ENCODE results near the gene MIER3.
"Not testable (repeated sequence)": the region's sequence is repeated elsewhere in the genome, so short reads cannot be mapped to it uniquely, and the experiment has no call there.

Gene MIER3, protein sequence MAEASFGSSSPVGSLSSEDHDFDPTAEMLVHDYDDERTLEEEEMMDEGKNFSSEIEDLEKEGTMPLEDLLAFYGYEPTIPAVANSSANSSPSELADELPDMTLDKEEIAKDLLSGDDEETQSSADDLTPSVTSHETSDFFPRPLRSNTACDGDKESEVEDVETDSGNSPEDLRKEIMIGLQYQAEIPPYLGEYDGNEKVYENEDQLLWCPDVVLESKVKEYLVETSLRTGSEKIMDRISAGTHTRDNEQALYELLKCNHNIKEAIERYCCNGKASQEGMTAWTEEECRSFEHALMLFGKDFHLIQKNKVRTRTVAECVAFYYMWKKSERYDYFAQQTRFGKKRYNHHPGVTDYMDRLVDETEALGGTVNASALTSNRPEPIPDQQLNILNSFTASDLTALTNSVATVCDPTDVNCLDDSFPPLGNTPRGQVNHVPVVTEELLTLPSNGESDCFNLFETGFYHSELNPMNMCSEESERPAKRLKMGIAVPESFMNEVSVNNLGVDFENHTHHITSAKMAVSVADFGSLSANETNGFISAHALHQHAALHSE

DNA sequence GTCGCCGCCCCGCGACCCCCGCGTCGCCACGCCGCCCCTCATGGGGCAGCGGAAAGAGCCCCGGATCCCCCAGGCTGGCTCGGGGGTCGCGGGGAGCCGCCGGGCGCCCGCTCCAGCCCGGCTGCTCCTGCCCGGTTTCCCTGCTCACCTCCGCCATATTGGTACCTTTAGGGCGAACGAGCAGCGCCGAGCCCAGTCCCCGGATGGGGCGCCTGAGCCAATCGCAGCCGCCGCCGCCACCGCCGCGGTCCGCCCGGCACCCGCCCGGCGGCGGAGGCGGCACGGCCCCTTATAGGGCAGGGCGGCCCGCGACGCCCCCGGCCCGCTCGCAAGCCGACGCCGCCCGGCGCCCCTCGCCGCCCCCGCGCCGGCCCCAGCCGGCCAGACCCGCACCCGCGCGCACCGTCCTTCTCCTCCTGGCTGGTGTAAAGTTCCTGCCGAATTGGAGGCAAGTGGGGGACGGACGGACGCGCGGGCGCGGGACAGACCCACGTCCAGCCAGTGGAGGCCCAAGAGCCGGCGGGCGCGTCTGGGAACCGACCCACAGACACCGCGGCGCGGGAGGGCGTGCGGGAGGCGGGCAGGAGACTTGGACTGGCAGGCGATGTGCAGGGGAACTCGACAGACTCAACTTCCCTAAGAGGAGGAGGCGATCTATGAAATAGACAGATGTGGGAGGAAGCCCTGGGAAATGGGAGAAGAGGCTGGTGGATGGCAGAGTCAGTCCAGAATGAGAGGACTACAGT, at the start of gene MIER3:
Gene MIER3 (minus strand): TSS at position 178 of the 746 bp plus-strand sequence. CDS start 21 bp downstream, at position 157.
- DNase-seq (ENCODE audit: low read depth) = peak; percentile 55

DNA sequence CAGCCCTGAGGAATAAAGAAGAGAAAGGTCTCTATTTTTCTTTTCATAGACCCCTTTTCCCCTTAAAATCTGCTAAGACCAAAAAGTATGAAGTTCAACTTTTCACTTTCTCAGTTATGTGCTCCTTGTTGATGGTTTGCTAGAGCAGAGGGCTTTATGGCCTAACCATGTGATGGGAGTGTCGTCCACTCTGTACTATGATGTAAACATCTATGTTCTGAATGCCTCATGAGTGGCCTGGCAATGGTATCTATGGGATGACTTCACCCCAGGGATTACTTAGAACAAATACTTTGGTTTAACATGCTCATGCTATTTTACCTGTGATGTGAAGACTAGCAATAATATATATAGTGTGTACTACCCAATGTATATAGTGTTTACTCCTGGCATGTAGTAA, 43.7 kb upstream of the MIER3 start:
- DNase-seq (ENCODE audit: low read depth) = no peak

DNA sequence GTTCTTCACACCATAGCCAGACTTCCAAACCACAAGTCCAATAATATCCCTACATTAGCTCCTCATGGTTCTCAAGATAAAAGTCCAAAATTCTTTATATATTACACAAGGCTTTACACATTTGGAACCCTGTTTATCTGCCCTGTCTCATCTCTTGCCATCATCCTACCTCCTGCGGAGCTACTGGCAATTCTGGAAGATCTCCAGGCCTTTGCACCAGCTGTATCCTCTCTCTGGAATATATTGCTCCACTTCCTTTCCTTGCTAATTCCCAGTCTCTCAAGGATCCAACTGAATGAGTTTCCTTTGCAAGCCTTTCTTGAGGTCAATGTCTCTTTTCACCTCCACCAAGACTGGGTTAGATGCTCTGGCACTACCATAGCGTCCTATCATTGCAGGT, 41.3 kb upstream of the MIER3 start:
- DNase-seq (ENCODE audit: low read depth) = no peak

DNA sequence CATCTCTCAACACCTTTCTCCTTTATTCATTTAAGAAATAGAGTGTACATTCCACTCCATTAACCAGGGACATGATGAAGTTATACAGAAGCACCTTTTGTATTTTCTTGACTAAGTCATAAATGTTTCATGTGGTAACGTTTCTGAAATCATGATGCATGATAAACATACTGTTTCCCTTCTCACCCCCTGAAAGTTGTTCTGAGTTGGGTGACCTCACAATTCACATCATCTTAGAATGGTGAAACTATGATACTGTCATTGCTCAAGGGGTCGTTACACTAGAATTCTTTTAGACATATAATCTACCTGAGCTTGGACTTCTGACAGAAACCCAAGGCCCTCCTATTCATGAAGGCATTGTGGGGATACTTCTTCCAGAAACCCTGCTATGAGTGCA, 37.8 kb upstream of the MIER3 start:
- no peak for DNase-seq (ENCODE audit: low read depth)

DNA sequence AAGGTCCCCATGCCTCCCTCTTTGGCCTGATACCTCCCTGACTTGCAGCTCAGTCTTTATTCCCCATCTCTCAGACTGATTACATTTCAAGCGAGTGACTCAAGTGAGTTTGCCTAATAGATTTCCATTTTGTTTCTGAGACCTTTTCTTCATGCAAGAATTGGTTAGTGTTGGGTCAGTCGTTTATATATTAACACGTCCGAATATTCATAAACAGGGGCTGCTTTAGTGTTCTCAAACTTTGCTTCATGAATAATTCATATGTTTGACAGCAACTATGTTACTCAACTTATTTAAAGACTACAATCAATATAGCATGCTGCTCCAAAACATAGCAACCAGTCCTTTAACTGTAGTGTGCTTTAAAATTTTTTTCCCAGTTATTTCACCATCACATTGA, 36.6 kb upstream of the MIER3 start:
- DNase-seq (ENCODE audit: low read depth) = no peak

DNA sequence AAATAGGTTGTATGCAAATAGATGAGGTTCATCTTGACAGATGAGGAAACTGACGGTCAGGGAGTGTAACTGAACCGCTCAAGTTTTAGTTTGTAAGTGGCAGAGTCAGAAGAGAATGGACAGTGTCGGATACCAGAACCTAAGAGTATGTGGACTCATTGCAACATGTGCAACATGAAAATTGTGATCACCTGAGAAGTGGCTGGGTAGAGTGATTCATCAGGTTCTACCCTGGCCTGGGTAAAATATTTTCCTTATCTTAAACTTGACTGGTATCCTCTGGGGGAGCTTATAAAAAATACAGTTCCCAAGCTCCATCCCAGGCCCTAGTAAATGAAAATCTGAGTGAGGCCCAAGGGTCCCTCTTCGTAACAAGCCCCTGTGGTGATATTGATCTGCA, 35.2 kb upstream of the MIER3 start:
- DNase-seq (ENCODE audit: low read depth) = no peak

DNA sequence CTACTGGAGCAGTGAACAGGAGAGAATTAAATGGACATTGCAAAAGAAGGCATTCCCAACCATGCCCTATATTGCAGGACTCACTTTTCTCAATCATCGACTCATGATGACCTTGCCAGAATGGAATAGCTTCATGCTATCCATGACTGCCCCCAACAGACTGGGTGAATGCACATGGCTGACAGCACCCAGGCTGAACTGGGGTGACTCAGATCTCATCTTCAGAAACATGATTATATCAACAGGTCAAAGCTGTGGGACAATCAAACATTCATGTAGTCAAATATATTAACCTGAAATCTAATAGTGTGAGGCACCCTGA, 34.7 kb upstream of the MIER3 start:
- DNase-seq (ENCODE audit: low read depth) = no peak

DNA sequence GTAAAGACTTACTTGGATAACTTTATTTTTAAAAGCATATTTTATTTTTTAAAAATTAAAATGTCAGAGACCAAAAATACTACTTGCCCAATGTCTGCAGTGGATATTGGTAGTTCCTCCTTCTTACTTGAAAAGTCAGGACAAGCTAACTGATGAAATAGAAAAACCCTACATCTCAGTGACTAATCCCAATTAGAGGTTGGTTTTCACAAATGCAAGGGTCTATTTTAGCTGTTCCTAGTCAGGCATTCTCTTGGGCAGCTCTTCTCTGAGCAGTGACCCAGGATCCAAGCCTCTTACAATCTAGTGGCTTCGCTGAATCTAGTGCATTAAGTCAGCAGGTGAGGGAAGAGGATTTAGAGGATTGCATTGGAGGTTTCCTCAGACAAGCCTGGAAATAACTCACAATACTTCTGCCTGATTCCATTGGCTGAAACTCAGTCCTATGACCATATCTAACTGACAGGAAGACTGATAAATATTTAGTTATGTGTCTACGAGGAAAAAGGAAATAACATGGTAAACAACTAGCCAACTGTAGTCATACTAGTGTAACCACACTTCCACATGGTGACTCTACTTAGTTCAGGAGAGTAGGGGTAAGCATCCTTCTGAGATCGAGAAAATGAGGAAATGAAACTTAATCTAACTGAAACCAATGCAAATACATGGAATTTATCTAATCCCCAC, 34.2 kb upstream of the MIER3 start:
- no peak for DNase-seq (ENCODE audit: low read depth)

DNA sequence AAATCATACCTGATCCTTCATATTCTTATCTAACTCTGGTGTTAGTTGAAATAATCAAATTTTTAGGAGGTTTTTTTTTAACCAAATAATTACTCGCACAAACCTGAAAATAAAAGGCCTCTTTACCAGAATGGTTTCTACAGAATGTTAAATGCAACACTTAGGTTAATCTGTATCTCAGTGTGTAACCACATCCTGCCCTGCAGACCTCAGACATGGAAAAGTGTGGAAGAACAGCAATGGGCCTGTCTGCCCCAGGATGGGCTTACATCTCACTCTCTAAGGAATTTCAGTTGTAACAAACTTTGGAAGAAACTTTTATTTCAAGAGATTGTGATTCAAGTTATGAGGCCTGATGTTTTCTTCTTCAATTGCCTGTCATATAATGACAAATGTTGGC, 32.5 kb upstream of the MIER3 start:
- DNase-seq (ENCODE audit: low read depth) = no peak

DNA sequence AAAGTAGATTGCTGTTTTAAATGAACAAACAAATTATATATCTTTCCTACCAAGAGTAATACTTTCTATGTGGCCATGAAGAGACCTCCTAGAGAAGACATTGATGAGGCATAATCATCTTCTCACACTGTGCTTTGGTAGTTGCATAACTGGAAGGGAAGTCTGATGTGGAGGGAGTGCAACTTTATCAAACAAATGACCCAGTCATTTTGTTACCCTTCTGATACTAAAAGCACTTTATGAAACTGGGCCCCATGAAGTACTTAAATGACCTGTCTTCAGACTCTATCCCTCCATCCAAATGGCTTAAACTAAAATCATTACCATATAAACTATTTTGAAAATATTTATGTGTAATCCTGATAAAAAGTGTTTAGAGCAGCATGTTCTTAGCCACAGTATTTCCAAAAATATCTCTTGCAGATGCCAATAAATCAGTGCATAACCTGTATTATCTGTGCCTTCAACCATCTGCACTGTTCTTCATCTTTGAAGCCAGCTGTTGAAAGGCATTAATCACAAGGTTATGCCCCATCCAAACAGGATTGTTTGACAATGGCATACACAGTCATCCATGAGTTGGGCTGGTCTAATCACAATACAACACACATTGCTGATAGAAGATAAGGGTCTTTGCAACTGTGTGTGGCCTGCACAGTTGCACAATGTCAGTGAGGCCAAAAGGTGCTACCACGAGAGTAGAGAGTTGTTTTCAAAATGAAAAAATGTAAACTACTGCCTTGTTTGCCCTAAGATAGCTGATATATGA, 31.9 kb upstream of the MIER3 start:
- no peak for DNase-seq (ENCODE audit: low read depth)

DNA sequence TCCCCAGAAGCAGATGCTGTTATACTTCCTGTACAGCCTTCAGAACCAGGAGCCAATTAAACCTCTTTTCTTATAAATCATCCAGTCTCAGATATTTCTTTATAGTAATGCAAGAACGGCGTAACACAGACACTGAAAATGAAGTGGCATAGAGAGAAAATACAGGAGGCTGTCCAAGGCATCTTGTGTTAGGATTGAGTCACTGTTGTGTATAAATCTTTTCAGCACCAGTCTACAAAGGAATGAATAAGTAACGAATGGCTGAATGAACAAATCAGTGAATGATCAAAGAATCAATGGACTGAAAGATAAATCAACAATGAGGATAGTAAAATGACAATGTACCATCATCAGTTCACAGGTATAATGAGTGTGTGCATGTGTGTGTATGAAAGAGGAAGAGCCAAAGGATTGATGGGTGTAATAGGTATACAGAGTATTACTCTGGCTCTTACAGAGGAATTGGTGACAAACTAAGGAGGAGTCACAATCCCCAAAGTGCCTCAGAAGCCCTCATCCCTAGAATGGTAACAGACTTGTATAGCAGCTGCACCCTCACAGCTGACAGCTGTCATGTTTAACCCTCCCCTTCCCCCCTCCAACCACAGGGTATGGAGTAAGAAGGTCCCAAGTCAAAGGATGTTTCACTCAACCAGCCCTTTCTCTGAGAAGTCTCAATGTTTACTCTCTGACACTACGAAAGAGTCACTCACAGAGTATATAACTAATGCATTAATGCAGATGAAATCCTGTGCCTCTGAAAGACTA, 29.8 kb upstream of the MIER3 start:
- DNase-seq (ENCODE audit: low read depth) = no peak

DNA sequence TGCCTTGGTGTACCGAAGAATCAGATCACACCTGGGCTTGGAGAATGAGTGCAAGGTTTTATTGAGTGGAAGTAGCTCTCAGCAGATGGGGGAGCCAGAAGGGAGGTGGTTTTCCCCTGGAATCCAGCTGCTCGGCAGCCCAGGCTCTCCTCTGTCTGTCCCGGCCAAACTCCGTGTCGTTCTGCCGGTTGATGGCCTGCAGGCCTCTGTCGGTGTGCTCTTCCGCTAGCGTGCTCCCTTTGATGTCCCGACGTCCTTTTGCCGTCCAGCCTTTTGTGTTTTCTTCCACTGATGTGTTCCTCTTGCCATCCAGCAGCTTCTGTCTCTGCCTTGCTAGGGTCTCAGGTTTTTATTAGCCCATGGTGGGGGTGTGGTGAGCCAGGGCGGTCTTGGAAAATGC, 28.0 kb upstream of the MIER3 start:
- DNase-seq (ENCODE audit: low read depth) = no peak

DNA sequence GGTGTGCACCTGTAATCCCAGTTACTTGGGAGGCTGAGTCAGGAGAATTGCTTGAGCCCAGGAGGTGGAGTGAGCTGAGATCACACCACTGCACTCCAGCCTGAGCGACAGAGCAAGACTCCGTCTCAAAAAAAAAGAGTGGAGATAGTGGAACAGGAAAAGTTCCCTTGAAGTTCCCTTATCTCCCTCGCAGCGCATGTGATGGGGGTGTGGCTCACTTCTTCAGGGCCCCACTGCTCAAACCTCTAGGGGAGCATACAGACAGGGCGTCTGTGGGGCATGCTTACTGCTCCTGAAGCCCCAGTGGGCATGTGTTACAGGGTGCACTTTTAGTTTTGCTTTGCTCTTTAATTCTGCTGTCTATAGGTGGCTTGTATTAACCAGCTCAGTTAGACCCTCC, 27.6 kb upstream of the MIER3 start:
- not testable (repeated sequence) for DNase-seq (ENCODE audit: low read depth)

DNA sequence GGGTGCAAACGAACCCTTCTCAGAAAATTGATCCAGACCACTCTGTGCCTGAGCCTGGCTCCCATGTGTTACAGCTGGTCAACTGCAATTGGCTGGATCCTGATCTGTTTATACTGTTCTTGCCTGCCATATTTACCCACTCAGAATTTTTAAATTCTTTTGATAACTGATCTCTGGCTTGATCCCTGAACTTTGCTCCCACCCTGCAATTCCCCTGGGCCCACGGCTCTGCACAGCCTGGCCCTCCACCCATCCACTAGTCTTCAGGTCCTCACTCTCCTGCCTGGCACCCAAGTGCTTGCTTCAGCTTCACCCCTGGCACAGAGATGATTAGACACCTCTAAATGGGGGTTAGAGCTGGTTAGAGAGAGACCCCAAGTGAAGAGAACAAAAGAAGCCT, 25.9 kb upstream of the MIER3 start:
- DNase-seq (ENCODE audit: low read depth) = no peak

DNA sequence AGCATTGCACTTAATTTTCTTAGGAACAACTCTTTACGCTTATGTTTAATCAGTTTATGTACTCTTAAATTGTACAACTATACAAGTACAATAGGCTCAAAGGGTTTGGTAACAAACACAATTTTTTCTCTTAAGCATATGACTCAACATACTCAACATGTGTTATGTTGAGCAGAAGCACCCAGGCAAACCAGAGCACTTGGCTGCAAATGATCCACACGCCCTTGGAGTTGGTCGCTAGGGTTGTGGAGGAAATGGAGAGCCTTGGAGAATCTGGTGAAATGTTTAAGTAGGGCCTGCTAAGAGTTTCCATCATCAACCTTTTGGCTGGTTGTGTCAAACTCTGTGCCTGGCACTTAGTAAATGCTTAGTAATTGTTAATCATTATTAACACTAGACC, 25.1 kb upstream of the MIER3 start:
- DNase-seq (ENCODE audit: low read depth) = no peak

DNA sequence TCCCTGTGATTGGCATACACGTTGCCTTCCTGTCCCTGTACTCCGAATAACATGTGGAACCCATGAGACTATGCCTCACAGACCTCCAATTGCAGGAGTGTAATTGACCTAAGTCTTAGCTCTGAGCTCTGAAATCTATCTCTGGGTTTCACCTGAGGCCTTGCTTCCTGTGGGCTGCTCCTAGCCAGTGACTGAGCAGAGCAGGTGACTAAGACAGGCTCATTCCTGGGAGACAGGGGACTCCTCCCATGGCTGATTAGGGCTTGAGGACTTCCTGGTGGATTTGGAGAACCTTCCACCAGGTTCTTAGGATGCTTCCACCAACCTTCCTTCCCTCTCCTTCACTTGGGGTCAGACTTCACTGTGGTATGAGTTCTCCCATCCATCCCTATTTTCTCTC, 22.3 kb upstream of the MIER3 start:
- no peak for DNase-seq (ENCODE audit: low read depth)

DNA sequence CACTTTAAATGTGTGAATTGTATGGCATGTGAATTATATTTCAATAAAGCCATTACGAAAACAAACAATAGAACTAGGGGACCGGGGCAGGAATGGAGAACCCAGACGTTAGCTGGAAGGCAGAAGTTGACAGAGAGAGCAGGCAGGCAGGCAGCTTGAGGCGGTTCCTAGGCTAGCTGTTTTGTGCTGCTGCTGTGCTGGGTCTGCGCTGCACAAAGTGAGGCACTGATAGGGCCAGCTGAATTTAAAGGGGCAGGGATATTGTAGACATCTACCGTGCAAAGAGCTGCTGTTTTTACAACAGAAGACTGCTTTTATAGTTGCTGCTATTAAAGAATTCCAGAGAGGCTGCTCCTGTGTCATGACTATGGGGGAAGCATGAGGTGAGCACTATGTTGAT, 21.6 kb upstream of the MIER3 start:
- no peak for DNase-seq (ENCODE audit: low read depth)

DNA sequence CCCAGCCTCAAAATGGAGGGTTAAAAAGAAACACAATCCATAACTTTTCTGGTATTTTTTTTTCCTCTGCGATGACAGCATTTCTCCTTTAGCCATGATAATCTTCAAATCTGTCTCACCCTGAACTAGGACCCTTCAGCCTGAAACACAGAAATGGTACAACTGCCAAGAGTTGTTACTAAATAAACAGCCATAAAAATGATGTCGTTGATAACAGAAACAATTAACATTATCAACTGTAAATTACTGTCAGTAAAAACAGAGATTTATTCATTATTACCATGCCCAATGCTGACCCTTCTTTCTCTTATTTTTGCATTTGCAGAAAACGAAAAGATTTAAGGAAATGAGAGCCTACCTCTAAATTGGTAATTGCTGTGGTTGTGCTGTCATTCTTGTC, 19.4 kb upstream of the MIER3 start:
- DNase-seq (ENCODE audit: low read depth) = no peak

DNA sequence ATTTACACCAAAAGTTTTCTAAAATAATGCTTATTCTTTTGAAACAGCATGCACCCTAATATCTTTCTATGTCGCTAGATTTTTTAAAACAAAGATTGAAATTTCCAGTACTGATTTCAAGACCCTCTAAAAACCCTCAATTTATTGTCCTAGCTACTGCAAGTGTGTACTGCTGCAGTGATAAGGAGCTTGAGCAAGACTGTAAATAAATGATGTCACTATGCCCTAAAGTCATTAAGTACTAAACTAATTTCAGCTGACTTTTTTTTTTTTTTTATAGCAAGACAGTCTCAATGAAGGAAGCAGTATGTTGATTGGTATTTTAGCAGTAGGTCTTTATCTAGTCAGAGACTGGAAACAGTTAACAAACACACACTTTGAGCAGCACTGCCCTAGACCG, 12.2 kb upstream of the MIER3 start:
- no peak for DNase-seq (ENCODE audit: low read depth)

DNA sequence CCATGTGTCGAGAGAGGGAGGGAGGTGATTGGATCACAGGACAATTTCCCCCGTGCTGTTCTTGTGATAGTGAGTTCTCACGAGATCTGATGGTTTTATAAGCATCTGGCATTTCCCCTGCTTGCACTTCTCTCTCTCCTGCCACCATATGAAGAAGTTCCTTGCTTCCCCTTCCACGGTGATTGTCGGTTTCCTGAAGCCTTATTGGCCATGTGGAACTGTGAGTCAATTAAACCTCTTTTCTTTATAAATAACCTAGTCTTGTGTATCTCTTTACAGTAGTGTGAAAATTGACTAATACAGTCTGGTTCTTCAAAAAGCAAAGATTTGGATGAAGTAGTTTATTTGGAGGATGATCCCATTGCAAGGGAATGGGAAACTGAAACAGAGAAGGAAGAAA, 11.3 kb upstream of the MIER3 start:
- no peak for DNase-seq (ENCODE audit: low read depth)

DNA sequence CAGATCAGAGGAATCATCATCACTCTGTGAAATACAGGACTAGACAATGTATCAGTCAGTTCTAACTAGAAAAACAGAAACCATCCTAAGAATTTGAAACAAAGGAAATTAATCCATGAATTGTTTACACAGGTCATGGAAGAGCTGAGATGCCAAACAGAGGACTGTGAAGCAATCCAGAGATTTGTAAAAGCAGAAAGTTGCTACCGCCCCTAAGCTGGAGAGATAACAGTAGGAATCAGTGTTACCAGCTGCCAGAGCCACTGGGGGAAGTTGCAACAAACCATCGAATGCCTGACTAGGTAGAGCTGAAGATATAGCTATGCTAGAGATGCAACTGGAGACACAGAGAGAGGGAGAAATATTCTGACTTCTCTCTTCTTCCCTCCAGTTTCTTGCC, 10.4 kb upstream of the MIER3 start:
- no peak for DNase-seq (ENCODE audit: low read depth)
